Hindlimb muscle (tissue), 1 donor: ENCODE measurements around the gene ANKRD61. TPM values are rescaled to one million over a fixed set of nuclear protein-coding genes. Genes with fewer than 3 reads are reported as not detected.
"Not testable (repeated sequence)": the region's sequence is repeated elsewhere in the genome, so short reads cannot be mapped to it uniquely, and the experiment has no call there.

Experiments used
- DNase-seq: peaks from one replicate; pipeline ENCODE4 v3.0.0-alpha.2; 2013
- polyA plus RNA-seq: library from polyadenylated mRNA; unstranded; fragments of 120-200 nt; gene quantifications from one replicate; pipeline ENCODE4 v1.2.1, GENCODE V29; 2013; ENCODE audit not compliant: insufficient read length

Gene ANKRD61
- 1.7 TPM for polyA plus RNA-seq

GRCh38 chr7:6030988-6031387, at the start of gene ANKRD61:
TSS of gene ANKRD61 (plus strand) at chr7:6031376. CDS start at chr7:6031376, 0 bp downstream.
- no peak for DNase-seq

GRCh38 chr7:5987061-5987460, 44.1 kb upstream of the ANKRD61 start:
- DNase-seq: not testable (repeated sequence)

- DNase-seq: peak; percentile 66
Measured at GRCh38 chr7:5997210-5997808, 33.9 kb upstream of the ANKRD61 start.

DNA sequence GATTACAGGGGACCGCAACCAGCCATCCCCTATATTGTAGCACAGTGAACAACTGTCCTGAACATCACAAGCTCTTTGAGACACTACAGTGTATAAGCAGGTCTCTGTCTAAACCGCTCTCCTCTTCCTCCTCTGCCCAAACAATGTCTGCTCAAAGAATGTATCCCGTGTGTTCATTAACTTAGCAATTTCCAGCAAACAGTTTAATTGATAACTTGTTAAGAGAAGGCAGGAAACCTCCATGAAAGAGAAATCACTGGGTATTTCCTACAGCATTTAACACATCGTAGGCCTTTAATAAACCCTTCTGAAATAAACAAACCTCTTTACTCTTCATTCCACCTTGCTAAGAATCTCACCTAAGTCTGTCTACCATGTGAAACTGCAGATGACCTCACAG, 23.8 kb upstream of the ANKRD61 start:
- no peak for DNase-seq

GRCh38 chr7:6007835-6008590, 23.2 kb upstream of the ANKRD61 start:
- DNase-seq: not testable (repeated sequence)

DNA sequence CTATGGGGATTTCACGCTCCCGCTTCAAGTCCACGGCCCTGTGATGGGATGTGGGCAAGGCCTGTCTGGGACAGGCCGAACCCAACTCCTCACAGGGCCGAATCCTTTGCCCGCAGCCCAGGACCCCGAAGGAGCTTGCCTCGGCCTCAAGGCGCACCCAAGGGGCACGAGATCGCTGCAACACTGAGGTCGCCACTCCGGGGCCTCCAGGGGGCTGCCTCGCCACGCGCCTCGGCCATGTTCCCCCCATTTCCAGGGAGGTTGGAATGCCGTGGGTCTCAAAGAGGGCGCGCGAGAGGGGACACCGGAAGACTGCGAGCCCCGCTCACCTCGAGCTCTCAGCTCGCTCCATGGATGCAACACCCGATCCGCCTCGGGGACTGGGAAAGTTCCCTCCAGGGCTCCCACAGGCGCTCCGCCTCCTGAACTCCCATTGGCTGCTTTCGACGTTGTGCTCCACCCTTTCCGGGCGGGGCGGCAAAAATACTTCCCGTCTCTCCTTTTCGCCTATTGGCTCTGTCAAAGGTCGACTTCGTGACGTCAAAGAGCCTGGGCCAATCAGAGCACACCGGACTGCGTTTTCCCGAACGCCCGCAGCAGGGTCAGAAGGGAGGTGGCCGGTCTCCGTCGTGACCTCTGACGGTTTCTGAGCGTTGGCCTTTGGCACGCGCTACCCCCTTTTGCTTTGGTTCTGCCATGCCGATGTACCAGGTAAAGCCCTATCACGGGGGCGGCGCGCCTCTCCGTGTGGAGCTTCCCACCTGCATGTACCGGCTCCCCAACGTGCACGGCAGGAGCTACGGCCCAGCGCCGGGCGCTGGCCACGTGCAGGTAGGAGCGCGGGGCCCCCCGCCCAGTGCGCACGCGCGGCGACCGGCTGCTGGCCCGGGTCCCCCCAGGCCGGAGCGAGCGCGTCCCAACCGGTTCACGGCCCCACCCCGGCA, 22.2 kb upstream of the ANKRD61 start, which contains the start of the genes AIMP2 and PMS2:
Gene AIMP2, plus strand, starts transcription at position 605 of the 944 bp plus-strand sequence. Its CDS starts 92 bp downstream, at position 697.
Gene PMS2, minus strand, starts transcription at position 382 of the 944 bp plus-strand sequence. Its CDS starts 30 bp downstream, at position 352.
- peak; percentile 98 for DNase-seq

DNA sequence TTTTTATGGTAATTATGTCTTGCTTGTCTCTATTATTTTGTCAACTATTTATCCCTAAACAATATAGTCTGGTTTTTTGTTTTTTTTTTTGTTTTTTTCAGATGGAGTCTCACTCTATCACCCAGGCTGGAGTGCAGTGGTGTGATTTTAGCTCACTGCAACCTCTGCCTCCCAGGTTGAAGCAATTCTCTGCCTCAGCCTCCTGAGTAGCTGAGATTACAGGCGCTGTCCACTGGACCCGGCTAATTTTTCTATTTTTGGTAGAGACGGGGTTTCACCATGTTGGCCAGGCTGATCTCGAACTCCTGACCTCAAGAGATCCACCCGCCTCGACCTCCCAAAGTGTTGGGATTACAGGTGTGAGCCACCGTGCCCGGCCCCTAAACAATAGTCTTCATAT, 20.8 kb upstream of the ANKRD61 start:
- not testable (repeated sequence) for DNase-seq

DNA sequence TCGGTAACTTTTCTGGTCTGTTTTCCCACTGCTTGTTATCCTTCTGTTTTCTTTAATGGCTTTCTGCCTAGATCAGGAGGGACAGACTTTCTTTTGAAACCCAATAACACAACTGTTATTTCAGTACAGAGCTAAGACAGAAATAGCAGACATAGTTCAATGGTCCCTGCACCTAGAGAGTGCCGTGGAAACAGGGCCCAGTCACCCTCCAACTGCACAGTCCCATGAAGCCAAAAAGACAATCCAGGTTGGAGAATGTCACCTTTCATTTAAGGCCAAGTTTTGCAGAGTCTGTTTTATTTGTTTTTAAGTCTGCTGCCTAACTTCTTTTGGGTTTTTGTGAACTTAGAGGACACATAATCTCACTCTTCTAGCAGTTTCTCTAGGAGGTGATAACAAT, 19.6 kb upstream of the ANKRD61 start:
- no peak for DNase-seq

- no peak for DNase-seq
Measured at GRCh38 chr7:6012355-6013104, 18.6 kb upstream of the ANKRD61 start.

GRCh38 chr7:6015917-6016652, 15.1 kb upstream of the ANKRD61 start:
- DNase-seq: peak; percentile 74

DNA sequence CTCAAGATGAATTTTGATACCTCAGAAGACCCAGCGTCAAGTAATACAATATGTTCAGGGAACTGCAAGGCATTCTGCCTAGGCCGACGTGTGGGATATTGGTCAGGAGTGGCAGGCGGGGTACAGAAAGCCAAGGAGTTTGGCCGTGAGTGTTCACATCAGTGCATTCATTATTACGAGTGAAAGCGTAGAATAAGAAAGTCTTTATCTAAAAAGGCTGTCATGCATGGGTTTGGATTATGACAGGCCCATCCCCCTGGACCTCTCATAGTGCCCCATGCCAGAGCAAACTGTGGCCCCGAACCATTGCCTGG, 14.6 kb upstream of the ANKRD61 start:
- no peak for DNase-seq

DNA sequence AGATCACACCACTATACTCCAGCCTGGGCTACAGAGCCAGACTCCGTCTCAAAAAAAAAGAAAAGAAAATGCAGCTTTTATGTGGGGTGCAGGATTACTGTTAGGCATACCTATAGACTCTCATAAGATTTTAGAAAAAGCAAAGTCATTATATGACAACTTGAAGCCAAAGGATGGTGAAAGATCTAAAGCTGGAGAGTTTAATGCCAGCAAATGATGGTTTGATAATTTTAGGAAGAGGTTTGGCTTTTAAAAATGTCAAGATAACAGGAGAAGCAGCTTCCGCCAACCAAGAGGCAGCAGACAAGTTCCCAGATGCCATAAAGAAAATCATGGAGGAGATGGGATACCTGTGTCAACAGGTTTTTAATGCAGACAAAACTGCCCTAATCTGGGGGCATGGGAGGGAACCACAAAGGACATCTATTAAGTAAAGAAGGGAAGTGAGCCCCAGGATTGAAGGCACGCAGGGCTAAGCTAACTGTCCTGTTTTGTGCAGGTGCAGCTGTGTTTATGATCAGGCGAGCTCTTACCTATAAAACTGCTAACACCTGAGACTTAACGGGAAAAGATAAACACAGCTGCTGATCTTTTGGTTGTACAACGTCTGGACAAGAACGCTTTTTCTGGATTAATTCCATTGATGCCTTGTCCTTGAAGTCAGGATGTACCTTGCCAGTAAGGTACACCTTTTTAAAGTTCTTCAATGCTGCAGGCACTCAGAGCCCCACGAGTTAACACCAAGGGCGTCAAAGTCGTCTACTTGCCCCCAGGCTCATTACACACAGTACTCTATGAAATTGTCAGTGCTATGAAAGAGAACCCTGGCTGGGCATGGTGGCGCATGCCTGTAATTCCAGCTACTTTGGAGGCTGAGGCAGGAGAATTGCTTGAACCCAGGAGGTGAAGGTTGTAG, 10.5 kb upstream of the ANKRD61 start:
- no peak for DNase-seq

- no peak for DNase-seq
Measured at GRCh38 chr7:6022707-6023106, 8.5 kb upstream of the ANKRD61 start.

GRCh38 chr7:6023974-6024435, 7.2 kb upstream of the ANKRD61 start:
- DNase-seq: no peak

DNA sequence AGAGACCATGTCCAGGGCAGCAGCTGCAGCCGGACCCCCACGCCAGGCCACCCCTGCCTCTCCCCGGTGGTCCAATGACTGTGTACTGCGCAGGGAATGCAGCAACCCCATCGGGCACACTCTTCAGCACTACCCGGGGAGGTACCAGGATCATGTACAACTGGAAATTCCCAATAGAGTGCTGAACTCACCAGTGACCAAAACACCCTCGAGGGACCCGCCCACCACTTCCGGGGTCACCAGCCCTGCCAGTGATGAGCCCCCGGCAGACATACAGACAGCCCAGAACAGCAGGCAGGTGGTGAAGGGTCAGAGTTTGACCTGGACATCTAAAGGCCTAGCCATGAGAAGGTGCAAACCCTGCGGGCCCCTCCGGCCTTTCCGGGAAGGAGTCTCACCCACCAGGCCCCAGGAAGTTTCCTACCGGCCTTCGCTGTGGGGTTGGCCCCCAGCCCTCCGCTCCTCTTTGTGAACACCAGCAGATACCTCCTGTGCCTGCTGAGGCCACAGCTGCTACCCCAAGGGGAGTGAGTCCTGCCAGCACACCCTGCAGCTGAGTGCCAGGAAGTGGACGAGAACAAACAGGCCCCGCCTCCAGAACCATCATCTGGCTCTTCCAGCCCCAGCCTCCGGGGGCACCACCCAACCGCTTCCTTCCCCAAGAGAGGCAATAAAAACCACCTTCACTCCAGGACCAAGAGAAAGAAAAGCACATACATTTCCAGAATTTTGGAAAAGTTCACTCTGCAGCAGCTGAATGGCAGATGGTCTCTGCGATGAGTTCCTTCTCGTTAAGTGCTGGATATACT, 5.0 kb upstream of the ANKRD61 start:
- DNase-seq: no peak

DNA sequence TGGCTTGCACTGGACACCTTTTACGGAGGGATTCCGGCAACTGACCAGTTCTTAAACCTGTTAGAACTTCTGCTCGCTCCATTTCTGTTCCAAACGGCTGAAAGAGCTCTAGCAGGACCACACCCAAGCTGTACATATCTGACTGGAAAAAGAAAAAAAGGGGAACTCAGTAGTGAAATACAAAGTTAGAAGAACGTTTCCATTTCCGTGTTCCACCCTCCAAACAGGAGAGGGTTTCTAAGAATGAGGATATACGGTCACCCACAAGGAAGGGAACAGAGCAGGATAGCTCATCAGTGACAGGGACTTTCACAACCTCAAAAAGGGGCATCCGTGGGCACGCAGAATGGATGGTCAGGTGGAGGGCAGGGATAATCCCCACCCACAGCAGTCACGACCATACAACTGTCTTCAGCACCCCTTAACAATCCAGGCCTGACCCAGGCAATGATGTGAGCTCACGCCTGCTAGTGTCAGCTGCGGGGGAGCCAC, 4.3 kb upstream of the ANKRD61 start:
- no peak for DNase-seq

DNA sequence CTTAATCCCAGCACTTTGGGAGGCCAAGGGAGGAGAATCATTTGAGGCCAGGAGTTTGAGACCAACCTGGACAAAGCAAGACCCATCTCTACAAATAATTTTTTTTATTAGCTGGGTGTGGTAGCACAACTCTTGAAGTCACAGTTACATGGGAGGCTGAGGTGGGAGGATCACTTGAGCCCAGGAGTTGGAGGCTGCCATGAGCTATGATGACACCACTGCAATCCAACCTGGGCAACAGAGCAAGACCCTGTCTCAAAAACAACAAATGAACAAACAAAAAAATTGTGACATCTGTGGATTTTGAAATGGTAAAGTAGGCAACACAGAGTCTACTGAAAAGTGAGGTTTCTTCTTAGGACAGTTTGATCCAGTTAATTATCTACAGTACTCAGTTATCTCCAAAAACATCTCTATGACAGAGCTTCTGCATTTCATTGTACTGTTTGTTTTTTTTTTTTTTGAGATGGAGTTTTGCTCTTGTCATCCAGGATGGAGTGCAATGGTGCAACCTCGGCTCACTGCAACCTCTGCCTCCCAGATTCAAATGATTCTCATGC, 3.3 kb upstream of the ANKRD61 start:
- no peak for DNase-seq

GRCh38 chr7:6028563-6028962, 2.6 kb upstream of the ANKRD61 start:
- no peak for DNase-seq

DNA sequence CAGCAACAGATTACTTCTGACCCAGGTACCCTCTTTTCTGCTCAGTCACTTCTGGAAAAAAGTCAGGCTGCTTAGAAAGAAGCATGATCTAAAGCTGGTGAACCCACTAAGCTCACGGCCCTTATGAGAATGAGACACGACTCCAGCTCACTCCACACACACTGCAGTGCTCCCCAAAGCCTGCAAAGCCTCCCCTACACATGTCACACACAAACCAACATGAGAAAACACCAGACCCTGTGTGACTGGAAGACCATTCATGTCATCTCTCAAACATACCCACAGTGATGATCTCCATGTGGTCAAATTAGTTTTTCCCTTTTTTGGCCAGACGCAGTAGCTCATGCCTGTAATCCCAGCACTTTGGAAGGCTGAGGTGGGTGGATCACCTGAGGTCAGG, 391 bp downstream of the ANKRD61 start:
- no peak for DNase-seq
